ENCODE measurements around the gene NYNRIN.

NYNRIN gene

DNA sequence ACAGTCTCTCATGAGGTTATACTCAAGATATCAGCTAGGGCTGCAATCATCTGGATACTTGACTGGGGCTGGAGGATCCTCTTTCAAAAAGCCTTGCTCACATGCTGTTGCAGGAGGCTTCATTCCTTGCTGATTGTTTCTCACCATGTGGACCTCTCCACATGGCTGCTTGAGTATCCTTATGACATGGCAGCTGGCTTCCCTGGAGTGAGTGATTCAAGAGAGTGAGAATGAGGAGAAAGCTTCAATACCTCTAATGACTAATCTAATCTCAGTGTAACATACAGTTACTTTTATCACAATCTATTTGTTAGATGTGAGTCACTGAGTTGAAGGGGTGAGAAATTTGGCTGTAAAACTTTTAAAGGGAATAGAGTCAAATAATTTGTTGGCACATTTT lies 58.2 kb downstream of the NYNRIN start:
- ATAC-seq (peak; percentile 49), DNase-seq (no peak)

DNA sequence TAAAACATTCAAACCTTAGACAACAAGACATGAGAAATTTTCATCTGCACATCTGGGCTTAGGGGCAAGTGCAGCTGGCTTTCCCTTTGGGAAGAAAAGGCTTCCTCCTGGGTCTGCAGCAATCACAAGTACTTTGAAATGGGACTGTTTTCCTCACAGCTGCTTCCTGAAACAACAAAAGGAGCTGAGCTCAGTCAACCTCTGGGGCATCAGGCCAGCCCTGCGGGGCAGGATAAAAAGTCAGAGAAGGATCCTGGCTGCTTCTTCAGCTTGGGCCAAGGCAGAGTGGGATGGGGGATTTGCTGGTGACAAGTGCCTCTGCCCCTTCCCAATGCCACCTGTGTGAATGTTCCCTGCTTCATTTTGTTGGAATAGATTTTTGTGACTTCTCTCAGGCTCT lies 59.9 kb downstream of the NYNRIN start:
- ATAC-seq: no peak
- DNase-seq: no peak

DNA sequence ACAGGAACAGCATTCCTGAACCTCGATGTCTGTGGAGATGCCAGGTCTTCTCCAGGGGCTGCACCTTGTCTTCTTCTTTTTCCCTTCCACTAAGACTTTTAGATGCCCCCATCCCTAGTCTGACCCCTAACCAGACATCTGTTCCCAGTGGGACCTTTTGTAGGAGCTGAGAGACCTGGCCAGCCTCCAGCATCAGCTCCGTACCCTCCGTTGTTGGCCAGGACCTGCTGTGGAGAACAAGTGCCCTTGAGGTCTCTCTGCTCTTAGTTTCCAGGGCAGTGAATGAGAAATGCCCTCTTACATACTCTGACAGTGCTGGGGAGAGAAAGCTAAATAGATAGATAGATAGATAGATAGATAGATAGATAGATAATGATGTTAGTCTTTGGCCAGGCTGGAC lies 60.5 kb downstream of the NYNRIN start:
- DNase-seq: no peak

GRCh38 chr14:24461336-24461735 lies 62.5 kb downstream of the NYNRIN start:
- no peak for DNase-seq
- ATAC-seq: no peak

More for the DNA sequence above, 60.5 kb downstream of the NYNRIN start:
- ATAC-seq: no peak

GRCh38 chr14:24463017-24463883 lies 64.4 kb downstream of the NYNRIN start:
- DNase-seq (no peak), ATAC-seq (peak; percentile 6)

DNA sequence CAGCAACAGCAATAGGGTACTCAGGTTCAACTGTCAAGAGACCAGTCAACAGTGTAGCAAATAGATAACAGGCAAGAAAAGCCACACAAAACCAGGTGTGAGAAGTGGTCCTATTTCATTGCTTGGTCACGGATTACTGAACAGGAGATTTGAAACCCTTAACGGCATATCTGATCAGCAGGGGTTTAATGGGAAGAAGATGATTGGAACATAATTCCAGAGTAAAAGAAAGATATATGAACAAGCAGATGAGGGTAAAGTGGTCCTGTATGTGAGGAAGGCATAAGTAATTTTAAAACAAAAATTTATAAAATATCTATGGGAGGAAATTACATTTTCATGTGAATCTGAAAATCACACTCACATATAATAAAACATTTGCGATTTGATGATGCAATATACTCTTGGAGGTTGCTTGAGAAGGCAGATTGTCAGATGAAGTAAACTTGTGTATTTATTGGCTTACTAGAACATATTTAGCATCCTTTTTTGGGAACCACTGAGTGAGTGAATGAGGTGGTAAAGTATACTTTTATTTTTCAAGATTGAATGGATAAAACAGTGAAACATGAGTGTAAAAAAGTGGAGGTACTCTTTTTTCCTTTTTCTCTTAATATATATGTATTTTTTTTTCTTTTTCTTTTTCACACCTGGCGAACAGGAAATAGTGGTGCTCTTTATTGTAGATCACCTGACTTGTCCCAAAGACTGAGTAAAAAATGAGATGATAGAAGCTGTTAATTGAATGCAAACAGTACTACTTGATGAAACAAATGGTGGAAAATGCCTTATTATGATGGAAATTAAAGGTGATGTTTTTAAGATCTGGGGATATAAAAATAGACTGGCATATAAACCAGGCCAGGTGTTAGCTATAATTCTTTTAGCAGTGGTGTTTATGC lies 65.3 kb downstream of the NYNRIN start:
- ATAC-seq: no peak
- no peak for DNase-seq

DNA sequence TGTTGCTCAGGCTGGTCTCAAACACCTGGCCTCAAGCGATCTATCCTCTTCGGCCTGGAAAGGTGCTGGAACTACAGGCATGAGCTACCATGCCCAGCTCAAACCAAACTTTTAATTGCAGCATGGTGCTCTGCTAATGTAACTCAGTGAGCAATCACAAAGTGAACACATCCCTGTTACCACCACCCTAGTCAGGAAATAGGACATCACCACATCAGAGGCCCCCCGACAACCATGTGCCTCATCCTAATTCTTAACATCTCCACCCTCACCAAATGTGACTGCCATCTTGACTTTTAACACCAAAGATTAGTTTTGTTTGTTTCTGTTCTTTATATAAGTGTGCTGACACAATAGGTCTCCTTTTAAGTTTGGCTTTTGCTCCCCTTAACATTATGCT lies 66.6 kb downstream of the NYNRIN start:
- DNase-seq: no peak
- ATAC-seq: peak; percentile 46

DNA sequence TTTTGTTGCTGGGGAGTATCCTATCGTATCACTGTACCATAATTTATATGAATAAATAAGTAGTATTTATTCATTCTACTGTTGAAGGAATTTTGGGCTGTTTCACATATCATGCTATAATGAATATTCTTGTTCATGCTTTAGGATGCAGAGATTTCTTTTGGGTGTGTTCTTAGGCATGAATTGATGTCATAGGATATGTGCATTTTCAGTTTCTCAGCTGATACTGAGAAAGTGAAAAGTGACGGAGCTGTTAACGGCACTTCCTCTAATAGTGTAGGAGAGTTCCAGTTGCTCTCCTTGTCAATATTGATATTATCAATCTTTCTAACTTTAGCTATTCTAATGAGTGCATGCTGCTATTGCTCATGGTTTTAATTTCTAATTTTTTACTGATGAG lies 67.0 kb downstream of the NYNRIN start:
- DNase-seq (no peak), ATAC-seq (no peak)
